H4 (cell line): ENCODE results near the gene HOXD9. TPM values are rescaled to one million over a fixed set of nuclear protein-coding genes. Genes with fewer than 3 reads are reported as not detected.

Experiments used
- DNase-seq: peaks from one replicate; pipeline ENCODE4 v3.0.0-alpha.2; 2015; ENCODE audit warnings: low spot score
- total RNA-seq: library from RNA; depleted of rRNA; stranded (reverse); fragments of >200 nt; shearing (Covaris generic); gene quantifications from 2 replicates; pipeline ENCODE4 v1.2.3, GENCODE V29; 2014

The HOXD9 gene
- total RNA-seq, 1 experiment from 2014 or later, result 2.1 TPM

DNA sequence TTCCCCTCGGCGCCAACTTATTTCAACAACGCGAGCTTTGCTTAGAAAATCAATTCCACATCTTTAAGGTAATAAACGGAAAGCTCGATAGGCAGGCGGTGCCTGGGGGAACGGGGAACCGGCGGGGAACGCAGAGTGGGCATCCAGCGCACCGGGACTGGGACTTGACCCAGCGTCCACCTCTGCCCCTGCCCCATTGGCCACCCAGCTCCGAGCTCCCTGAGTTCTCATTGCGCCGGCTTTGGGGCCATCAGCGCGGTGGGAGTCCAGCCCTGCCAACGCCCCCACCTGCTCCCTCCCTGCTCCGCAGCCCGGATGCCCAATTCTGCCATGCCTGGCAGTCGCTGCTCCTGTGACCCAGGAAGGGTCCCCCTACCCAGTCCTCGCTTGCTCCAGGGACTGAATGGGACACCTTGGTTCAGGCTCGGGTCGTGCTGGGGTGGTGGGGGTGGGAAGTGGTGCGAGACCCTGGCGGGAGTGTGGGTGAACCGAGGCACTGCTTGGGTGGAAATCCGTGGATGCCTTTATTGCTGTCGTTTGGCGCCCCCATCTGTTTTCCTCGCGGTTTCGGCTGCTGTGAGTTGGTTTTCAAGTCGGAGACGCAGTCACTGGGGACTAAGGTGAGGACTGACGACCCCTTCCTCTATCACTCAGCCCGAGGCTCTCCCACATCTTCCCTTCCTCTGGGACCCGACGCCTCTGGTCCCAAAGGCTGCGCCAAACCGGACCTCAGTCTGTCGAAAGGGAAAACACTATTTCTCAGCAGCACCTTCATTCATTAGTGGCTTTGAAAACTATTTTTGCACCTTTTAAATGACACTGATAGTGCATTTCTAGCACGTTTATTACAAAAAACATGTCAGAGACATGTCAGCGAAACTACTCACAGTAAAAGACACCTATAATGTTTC, 36.4 kb upstream of the HOXD9 start:
- no peak for DNase-seq

DNA sequence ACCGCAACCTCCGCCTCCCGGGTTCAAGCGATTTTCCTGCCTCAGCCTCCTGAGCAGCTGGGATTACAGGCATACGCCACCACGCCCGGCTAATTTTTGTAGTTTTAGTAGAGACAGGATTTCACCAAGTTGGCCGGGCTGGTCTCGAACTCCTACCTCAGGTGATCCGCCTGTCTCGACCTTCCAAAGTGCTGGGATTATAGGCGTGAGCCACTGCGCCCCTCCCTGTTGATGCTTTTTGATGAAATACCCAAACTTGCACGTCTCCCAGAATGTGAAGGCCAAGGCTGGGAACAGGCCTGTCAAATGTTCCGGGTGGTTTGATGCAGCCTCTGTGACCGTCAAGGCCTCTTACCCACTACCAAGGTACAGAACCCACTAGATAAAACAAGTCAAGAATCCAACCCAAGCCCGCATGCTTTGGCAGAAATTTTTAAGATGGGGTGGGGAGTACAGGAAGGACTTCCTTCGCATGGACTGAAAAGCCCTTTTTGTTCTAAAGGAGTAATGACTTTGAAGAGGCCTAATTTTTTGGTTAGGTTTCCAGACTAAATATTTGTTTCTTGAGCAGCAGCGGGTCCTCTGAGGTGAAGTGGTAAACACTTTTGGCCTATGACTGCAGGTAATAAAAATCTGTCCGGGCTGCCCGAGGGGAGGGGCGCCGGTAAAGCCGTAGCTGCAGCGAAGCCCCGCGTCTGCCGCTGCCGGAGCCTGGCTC, 35.0 kb upstream of the HOXD9 start:
- no peak for DNase-seq

DNA sequence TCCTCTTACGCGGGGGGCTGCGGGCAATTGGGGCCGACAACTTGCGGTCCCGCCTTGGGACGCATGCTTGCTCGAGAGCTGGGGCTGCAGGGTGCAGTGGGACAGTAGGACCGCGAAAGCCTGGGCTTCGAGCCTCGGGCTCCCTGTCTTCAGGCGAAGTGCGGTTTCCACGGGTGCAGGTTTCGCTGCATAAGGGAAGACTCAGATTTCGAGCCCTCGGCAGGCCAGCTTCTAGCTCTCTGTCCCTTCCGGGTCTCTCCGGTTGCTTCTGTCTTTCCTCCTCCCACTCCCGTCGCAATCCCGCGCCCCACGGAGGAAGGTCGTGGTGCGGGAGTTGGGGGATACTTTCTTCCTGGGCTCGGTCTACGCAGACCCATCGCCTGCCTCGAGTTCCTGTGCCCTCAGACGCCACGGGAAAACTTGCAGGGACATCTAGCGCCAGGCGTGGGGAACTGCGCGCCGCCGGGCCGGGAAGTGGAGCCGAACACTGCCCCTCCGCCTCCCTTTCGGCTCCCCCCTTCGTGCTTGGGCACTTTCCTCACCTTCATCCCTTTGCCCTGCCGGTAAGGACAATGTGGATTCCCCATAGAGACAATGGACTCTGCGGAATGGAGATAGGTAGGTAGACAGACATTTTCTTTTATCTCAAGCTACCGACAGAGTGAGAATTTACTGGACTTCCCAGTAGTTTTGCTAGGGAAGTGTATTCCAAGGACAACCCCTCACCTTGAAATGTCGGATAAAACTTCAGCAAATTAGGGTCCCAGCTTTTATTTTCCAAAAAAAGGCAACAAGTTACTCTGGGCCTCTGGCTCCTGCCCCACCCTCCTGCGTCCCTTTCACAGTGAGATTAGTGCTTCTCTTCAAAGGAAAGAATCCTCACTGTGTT, 34.2 kb upstream of the HOXD9 start:
- peak; percentile 42 for DNase-seq

DNA sequence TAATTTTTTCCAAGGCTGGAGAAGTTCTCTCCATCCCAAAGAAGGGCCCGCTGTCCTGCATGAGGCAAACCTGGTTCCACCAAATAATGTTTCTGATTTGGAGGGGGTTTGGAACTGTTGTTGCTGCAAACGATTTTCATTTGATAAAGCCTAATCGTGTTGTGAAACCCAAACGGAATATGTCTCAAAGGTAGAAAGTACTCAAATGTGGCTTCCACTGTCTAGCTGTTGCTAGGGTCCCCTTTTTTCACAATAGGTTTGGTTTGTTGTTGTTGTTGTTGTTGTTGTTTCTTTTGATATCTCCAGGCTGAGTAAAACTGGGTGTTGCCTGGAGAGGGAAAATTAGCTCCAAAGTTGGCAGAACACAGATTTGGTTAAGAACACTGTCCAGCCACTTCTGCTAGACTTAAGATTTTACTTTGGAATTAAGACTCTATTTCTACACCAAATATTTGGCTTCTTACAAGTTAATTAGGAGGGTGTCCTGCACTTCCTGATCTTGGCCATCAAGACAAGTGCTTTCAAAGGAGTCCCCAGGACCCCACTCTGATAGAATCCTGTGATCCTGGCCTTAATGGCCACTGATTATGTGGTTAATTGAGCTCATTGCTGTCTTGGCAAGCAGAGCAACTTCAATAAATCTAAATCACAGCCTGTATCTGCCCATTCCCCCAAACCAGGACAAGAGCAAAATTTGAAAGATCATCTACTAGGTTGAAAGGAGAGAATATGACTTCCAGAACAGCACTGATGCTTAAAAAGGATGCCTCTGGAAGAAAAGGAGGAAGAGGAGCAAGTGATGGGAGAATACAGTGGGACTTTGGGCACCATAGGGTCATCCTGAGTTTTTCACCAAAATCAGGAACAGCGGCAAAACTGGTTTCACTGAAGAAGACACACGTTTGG, 33.3 kb upstream of the HOXD9 start:
- DNase-seq, result no peak

DNA sequence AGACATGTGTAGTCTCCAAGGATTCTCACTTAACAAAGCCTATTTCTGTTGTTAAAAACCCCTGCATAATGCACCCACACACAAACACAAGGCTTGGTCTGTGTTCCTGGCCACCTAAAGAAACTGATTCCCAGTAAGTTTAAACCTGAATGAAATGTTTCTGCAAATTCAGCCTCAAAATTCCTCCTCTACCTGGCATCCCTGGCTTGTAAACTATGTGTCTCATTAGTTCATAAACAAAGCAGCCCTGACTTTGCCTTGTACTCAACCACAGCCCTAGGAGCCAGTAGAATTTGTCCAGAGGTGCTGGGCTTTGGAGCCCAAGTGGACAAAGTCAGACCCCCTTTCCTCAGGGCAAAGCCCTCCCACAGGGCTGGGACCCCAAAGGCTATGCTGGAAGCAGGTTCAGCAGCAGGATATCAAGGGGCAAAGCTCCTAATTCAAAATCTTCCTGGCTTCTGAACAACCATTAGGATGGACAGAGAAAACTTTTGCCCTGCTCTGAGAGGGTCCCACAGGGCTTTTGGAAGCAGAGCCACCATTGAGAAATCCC, 32.6 kb upstream of the HOXD9 start:
- DNase-seq, result no peak

DNA sequence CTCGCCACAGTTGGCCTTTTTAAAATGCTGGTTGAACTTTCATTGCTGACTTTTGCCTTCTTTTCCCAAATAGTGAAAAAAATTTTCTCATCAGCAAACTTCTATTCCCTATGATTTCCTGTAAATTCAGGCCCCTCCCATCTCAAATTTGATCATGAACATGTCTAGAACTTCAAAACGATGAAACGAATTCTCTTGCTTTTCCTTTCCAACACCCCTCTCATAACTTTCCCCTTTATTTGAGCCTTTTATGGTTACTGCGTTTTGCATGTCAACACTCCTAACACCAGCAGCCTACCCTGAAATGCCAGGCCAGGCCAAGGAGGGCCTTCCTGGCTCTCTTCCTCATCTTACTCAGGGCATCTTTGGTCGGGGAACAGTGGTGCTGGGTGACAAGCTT, 31.7 kb upstream of the HOXD9 start:
- no peak for DNase-seq

DNA sequence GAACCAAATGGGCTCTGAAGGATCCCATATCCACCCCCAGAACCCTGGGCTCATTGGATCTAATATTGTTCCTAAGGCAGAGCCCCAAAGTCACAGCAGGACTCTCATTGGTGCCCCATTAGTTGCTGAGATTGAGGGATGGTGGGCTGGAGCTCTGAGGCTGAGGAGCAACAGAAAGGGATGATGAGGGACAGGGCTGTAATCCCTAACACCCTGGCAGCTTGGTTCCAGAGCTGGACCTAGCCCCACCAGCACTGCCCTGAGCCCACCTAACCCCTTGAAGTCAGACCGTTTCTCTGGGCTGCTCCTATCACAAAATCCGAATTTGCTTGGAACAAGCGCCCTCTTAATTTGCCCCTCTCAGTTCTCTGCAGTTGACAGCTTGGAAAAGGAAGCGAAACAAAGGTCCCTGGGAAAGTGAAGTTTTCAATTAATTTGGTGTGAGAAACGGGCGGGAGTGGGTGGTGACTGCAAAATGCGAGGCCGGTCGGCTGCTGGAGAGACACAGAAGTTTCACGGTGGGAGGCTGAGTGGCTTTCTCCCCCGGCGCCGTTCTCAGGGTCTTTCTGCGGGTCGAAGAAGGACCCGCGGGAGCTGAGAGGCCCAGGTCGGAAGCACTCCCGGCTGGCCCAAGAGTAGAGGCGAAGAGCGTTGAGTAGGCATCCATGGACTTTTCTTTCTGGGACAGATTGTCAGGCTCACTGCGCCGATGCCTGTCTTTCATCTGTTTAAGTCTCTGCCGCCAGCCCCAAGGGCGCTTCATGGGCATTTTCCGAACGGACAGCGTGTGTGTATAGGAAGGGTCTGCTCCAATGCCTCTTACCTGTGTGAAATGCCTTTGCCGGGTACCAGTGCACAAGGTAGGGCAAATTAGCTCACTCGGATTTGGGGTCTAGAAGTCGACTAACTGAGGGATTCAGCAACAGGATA, 30.9 kb upstream of the HOXD9 start:
- DNase-seq, result no peak

DNA sequence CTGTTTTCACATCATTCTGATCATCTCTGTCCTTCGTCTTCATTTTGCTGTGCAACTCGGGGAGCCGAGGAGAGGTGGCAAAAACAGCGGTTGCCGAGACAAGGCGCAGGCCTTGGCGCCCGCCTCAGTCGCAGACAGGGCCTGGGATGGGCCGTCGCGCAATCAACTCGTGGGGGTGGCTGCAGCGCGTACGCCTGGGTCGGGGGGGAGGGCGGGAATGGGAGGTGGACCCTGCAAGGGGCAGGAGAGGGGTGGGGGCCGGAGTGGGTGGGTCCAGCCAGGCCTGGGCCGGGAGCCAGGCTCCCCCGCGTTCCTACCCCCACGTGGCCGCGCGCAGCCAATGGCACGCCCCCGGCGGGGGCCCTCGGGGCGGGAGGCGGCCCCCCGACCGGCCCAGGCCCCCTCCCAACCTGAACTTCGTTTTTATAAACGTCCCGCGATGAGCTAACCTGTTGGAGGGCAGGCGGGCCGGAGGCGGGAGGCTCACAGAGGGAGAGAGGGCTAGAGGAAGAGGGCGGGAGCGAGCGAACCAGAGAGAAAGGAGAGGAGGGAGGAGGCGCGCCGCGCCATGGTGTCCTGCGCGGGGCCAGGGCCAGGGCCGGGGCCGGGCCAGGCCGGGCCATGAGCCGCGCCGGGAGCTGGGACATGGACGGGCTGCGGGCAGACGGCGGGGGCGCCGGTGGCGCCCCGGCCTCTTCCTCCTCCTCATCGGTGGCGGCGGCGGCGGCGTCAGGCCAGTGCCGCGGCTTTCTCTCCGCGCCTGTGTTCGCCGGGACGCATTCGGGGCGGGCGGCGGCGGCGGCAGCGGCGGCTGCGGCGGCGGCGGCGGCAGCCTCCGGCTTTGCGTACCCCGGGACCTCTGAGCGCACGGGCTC, 30.0 kb upstream of the HOXD9 start, which contains the start of gene HOXD13:
TSS of gene HOXD13 (plus strand) at position 452 of the 875 bp plus-strand sequence. CDS start at position 622, 170 bp downstream.
- no peak for DNase-seq

DNA sequence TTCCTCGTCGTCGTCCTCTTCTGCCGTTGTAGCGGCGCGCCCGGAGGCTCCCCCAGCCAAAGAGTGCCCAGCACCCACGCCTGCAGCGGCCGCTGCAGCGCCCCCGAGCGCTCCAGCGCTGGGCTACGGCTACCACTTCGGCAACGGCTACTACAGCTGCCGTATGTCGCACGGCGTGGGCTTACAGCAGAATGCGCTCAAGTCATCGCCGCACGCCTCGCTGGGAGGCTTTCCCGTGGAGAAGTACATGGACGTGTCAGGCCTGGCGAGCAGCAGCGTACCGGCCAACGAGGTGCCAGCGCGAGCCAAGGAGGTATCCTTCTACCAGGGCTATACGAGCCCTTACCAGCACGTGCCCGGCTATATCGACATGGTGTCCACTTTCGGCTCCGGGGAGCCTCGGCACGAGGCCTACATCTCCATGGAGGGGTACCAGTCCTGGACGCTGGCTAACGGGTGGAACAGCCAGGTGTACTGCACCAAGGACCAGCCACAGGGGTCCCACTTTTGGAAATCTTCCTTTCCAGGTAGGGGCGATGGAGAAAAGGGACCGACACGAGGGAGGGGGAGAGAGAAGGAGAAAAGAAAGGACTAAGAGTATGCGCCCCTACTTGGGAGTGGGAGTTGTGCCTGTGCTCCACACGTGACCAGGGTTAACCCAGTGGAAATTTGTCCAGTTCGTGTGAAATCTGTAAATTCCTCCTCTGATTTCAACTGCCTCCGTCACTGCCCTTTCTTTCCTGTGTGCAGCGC, 29.2 kb upstream of the HOXD9 start:
- peak; percentile 30 for DNase-seq

DNA sequence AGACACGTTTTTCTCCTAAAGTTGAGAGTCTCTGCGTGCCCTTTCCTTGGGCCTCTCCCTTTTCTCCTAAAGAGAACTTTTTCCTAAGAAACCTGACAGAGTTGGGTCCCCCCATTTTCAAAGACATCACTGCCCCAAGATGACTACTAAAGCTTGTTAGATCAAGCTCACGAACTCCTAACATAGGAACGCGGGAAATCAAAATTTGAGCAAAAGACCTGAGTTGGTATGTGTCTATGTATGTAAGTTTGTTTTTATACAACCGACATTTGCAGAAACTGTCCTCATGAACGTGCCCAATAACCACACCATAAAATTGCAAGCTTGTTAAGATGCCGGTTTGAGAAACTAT, 28.6 kb upstream of the HOXD9 start:
- no peak for DNase-seq

DNA sequence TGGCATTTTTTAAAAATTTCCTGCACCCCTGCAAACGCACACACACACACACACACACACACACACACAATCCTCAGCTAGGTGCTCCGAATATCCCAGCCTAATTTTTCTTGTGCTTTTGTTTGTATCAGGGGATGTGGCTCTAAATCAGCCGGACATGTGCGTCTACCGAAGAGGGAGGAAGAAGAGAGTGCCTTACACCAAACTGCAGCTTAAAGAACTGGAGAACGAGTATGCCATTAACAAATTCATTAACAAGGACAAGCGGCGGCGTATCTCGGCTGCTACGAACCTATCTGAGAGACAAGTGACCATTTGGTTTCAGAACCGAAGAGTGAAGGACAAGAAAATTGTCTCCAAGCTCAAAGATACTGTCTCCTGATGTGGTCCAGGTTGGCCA, 28.2 kb upstream of the HOXD9 start:
- DNase-seq, result no peak

DNA sequence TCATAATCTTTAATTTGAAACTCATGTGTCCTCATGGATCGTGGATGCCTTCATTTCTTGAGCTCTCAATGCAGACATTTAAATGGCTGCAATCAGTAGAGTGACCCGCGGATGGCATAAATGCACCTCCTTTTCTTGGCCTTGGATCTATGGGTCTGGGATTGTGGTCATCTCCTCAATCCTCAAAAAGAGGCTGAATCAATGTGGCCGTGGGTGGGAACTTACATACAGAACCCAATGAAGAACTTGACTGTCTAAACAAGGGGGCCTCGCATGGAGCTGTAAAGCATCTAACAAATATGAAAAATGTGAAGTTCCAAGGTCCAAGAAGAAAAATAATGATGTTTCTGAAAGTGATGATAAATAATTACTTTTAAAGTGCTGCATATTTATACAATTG, 27.1 kb upstream of the HOXD9 start:
- DNase-seq, result no peak

DNA sequence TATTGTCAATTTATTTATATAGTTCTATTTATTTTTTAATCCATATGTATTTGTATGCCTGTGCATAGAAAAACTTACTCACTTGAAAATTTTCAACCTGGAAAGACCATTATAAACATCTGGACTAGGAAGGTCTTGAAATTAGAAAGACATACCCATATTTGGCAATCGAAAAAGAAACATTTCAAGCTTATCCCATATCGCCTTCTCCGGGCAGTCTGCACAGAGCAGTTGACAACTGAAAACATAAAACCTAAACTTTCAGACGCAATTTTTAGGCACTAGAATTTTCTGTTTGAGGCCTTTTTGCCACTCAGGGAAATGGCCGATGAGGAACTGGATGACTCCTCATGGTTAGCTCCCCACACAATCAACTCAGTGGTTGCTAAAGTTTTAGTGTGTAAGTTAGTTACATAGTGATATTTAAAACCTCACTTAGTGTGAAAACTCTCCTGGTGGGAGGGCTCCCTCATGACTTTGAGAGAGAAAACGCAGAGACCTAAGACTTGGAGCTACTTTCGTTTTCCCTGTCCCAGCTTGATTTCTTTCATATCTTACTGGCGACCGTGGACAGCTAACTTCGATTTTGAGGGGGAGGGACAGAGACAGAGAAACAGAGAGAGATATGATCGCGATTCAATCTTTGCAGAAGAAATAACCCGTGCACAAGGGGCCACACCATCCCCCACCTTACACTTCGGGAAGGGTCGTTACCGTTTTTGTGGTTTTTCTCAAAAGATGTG, 26.1 kb upstream of the HOXD9 start:
- peak; percentile 48 for DNase-seq

DNA sequence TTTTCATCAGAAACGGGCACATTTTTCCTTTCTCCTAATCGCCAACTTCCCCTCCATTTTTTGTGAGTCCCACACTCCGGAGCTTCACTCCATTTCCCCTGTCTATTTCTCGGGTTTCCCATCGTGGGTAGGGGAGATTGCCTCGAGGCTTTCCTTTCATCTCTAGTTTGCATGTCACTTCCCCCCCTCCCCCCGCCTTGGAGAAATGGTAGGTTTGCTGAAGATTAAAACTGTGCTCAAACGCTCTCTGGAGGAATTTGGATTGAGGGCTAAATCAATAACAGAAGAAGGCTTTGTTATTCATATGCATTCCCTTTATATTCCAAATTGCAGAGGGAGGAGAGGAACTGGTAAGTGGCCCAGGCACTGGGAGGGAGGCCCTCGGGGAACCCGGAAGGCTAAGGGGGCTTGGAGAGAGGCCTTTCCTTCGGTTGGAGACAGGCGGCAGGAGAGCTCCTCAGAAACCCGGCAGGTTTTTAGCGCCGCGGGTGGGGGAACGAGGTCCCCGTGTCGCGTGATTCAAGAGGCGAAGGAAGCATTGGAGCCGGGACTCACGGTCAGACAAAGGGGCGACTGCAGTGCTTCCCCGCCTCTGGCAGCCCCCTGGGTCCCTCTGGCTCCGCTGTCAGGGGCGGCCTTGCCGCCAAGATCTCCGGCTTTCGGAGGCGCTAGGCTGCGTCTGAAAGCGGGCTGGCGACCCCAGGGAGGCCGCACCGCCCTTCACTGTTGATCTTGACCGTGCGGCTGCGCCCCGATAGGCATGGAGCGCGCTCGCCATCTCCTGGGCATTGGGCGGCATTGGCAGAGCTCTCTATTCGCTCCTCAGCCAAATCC, 25.3 kb upstream of the HOXD9 start:
- DNase-seq, result peak; percentile 82

DNA sequence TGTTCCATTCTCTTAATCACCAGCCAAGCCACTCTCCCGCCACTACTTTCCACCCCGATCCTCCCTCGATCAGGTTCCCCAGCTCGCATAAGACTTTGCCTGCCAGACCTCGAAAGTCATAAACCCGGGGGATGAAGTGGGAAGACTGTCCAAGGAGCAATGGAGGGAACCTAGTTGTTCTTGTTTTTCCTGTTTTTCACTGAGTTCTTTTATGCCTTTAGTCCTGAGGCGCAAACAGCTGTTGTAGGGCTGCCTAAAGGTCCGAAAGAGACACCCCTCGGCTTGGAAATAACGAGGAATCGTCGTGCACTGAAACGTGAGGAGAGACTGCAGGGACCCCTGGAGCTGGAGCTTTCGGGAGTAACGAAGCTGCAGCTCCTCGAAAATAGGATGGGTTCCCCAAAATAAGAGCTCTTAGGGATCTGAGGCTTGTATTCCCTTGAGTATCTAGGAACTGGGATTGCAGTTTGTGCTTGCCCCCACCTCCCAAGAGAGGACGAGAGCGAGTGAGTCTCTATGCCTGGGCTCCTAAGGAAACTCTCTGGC, 24.6 kb upstream of the HOXD9 start:
- DNase-seq, result no peak
